ENCODE measurements around the gene CEP57L1.

Gene CEP57L1

DNA sequence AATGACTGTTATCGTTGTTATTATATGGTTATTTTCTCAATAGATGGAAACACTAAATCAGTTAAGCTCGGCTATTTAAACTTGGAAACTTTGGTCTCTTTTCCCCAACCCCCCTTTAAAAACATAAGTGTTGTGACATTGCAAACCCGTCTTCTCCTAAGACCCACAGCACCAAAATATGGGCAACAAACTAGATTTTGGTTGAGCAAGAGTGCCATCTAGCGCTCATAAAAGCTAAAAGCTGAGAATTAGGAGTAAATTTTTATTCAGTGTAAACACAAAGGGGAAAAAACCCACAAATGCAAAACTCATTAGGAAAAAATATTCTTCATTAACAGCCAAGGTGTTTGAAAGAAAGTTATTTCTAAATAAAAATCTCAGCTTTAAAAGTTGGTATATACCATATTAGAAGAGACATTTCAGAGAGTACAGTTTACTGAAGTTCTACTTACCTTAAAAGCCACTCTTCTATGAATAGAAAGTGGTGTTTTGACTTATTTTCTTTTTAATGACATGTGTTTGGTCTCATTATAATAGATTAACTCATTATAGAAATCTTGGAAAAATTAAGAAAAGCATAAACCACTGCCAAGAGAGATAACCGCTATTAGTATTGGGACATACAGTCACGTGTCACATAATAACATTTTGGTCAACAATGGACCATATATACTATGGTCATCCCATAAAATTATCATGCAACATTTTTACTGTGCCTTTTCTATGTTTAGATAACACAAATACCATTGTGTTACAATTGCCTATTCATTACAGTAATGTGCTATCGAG lies 21.8 kb upstream of the CEP57L1 start:
- DNase-seq (ENCODE audit: extremely low read depth, low read depth): peak; percentile 44
- peak; percentile 57 for TF ChIP-seq CTCF (IDR thresholded peaks at IDR 0.05; ENCODE audit: low read depth, low read length)

- TF ChIP-seq CTCF (IDR thresholded peaks at IDR 0.05; ENCODE audit: low read depth, low read length): no peak
These were observed 21.2 kb upstream of the CEP57L1 start for GRCh38 chr6:109074133-109074415.

DNA sequence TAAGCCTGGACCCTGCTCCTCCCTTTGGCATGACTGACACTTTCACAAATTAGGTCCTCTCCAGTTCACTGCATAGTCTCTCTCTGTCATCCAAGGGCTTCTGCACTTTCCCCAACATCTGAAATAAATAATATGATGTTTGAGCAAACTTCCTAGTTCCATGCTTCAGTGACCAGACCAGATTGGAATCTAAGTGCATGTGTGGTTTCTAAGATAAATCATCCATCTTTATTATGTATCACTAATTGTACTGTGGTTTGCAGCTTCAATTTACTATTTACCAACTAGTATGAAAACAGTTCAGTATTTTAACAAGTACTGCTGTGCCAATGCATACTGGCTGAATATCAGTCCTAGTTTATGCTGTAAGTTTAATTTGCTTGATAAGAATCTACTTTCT lies 19.4 kb upstream of the CEP57L1 start:
- DNase-seq (ENCODE audit: extremely low read depth, low read depth): peak; percentile 39
- TF ChIP-seq CTCF (IDR thresholded peaks at IDR 0.05; ENCODE audit: low read depth, low read length): no peak

More at GRCh38 chr6:109074133-109074415, 21.2 kb upstream of the CEP57L1 start:
- no peak for DNase-seq (ENCODE audit: extremely low read depth, low read depth)

GRCh38 chr6:109076377-109076776 lies 18.9 kb upstream of the CEP57L1 start:
- 0 out of 2 replicates have a peak, but pooled peaks have one; percentile 0 for TF ChIP-seq CTCF (IDR thresholded peaks at IDR 0.05; ENCODE audit: low read depth, low read length)
- DNase-seq (ENCODE audit: extremely low read depth, low read depth): no peak

- DNase-seq (ENCODE audit: extremely low read depth, low read depth): no peak
- TF ChIP-seq CTCF (IDR thresholded peaks at IDR 0.05; ENCODE audit: low read depth, low read length): no peak
These were observed 15.3 kb upstream of the CEP57L1 start for GRCh38 chr6:109079981-109080380.

GRCh38 chr6:109081026-109081425 lies 14.3 kb upstream of the CEP57L1 start:
- DNase-seq (ENCODE audit: extremely low read depth, low read depth): no peak
- TF ChIP-seq CTCF (IDR thresholded peaks at IDR 0.05; ENCODE audit: low read depth, low read length): no peak

- no peak for TF ChIP-seq CTCF (IDR thresholded peaks at IDR 0.05; ENCODE audit: low read depth, low read length)
These were observed 13.7 kb upstream of the CEP57L1 start for GRCh38 chr6:109081516-109082187.

More at GRCh38 chr6:109081516-109082187, 13.7 kb upstream of the CEP57L1 start:
- no peak for DNase-seq (ENCODE audit: extremely low read depth, low read depth)
